HCT116 (cell line): ENCODE measurements around the gene KRTAP23-1.

Experiments
- CEBPB ChIP-seq: IDR thresholded peaks from 2 replicates; pipeline ENCODE4 v1.6.1; 2012; ENCODE audit warnings: low read depth
- CTCF ChIP-seq, 3 experiments: fragments of 200-600 bp in 1 of 3; sonication (generic) in 1 of 3; IDR thresholded peaks in 2 of 3; conservative IDR thresholded peaks in 1 of 3; 2 replicates each; pipeline ENCODE4 v1.5.1; 2012 to 2017; ENCODE audit warnings: low read depth in 2 of 3, low read length in 2 of 3, antibody characterized with exemption in 1 of 3, borderline replicate concordance in 1 of 3, control low read depth in 1 of 3, mild to moderate bottlenecking in 1 of 3, mixed read lengths in 1 of 3, mixed run types in 1 of 3, moderate library complexity in 1 of 3; ENCODE audit not compliant: insufficient read depth in 1 of 3
- EZH2 ChIP-seq: fragments of 200-600 bp; sonication (generic); IDR thresholded peaks from 2 replicates; pipeline ENCODE4 v1.6.1; 2017; ENCODE audit warnings: antibody characterized with exemption, mixed run types
- MAX ChIP-seq: IDR thresholded peaks from 2 replicates; pipeline ENCODE4 v1.6.1; 2012
- POLR2A ChIP-seq: IDR thresholded peaks from 2 replicates; pipeline ENCODE4 v1.7.0; 2011; ENCODE audit warnings: borderline replicate concordance; ENCODE audit not compliant: insufficient read depth, insufficient read length; ENCODE audit errors: extremely low read depth
- RAD21 ChIP-seq: IDR thresholded peaks from 2 replicates; pipeline ENCODE4 v1.6.1; 2012; ENCODE audit warnings: low read depth, mild to moderate bottlenecking
- SP1 ChIP-seq: IDR thresholded peaks from 2 replicates; pipeline ENCODE4 v1.6.1; 2012; ENCODE audit warnings: low read depth
- YY1 ChIP-seq: IDR thresholded peaks from 2 replicates; pipeline ENCODE4 v1.6.1; 2011; ENCODE audit warnings: low read length, low read depth, moderate library complexity, mild to moderate bottlenecking; ENCODE audit not compliant: insufficient replicate concordance; ENCODE audit errors: extremely low read depth
- TF ChIP-seq, protein P1 (sequence below): IDR thresholded peaks from 2 replicates; pipeline ENCODE4 v1.6.1; 2012; ENCODE audit warnings: low read depth

- TF ChIP-seq CTCF (IDR thresholded peaks at IDR 0.05 in 2 of 3, conservative IDR thresholded peaks at IDR 0.05 in 1 of 3; ENCODE audit: borderline replicate concordance in 1 of 3, insufficient read depth in 1 of 3, low read depth in 2 of 3, low read length in 2 of 3) (no peak), RAD21 (no peak), POLR2A (no peak), EZH2 (no peak), YY1 (no peak), SP1 (no peak), CEBPB (no peak), MAX (no peak)
- TF ChIP-seq, protein P1, sequence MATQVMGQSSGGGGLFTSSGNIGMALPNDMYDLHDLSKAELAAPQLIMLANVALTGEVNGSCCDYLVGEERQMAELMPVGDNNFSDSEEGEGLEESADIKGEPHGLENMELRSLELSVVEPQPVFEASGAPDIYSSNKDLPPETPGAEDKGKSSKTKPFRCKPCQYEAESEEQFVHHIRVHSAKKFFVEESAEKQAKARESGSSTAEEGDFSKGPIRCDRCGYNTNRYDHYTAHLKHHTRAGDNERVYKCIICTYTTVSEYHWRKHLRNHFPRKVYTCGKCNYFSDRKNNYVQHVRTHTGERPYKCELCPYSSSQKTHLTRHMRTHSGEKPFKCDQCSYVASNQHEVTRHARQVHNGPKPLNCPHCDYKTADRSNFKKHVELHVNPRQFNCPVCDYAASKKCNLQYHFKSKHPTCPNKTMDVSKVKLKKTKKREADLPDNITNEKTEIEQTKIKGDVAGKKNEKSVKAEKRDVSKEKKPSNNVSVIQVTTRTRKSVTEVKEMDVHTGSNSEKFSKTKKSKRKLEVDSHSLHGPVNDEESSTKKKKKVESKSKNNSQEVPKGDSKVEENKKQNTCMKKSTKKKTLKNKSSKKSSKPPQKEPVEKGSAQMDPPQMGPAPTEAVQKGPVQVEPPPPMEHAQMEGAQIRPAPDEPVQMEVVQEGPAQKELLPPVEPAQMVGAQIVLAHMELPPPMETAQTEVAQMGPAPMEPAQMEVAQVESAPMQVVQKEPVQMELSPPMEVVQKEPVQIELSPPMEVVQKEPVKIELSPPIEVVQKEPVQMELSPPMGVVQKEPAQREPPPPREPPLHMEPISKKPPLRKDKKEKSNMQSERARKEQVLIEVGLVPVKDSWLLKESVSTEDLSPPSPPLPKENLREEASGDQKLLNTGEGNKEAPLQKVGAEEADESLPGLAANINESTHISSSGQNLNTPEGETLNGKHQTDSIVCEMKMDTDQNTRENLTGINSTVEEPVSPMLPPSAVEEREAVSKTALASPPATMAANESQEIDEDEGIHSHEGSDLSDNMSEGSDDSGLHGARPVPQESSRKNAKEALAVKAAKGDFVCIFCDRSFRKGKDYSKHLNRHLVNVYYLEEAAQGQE: no peak
Measured at GRCh38 chr21:30305136-30305535, 43.3 kb downstream of the KRTAP23-1 start.
